ENCODE measurements around the gene CDX2. TPM values are rescaled to one million over a fixed set of nuclear protein-coding genes. Genes with fewer than 3 reads are reported as not detected.

The CDX2 gene
- total RNA-seq, 1 experiment from 2014 or later, result 5.1 TPM

DNA sequence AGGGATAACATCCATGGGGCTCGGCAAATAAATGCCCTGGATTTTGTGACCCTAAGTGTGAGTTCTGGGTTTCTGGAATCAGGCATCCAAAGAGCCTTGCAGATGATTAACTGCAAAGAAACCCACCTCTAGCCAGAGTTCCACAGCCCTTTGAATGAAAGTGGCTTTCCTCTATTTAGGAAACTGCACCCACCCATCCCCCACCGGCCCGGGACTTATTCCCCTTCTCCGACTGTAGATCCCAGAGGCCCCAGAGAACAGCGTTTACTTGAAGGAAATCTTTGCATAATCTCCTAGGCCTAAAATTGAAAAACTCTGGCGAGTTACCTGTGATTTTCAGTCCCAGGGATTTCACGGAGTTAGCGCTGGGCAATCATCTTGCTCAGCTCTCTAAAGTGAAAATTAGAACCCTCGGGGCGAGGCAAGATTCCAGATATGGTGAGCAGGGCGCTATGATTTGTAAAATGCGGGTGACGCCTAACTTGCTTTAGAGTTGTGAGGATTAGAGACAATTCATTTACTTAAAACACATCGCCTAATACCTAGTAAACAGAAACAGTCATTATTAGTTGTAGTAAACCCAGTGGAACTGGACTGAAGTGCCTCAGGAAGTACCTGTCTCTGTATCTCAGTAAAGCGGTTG lies 10.0 kb upstream of the CDX2 start:
- DNase-seq (ENCODE audit: low read depth, low spot score) (no peak), ATAC-seq (no peak)
- in situ Hi-C loops (cut with HindIII; ENCODE audit: low pct_unique_long_range_greater_than_20kb, low sequenced_read_pairs) (no loop called here), intact Hi-C loops (cut with micrococcal nuclease; ENCODE audit: unreplicated experiment) (no loop called here)
- no peaks in the 10 kb centered on the region for H3K27me3 ChIP-seq (ENCODE audit: control insufficient read depth, insufficient read depth, low read length)
- H3K4me1 ChIP-seq (ENCODE audit: control insufficient read depth, insufficient read depth, low read length), result no peaks in the 10 kb centered on the region
- ChIA-PET CTCF (no interaction called here), POLR2A (no interaction called here)
- BruUV-seq (replicated peaks), result no TSS peak
- H3K27ac ChIP-seq (ENCODE audit: low read length), result no peak overlapping the region
- H3K36me3 ChIP-seq (ENCODE audit: control insufficient read depth, insufficient read depth, low read length), result no peaks in the 10 kb centered on the region
- no peaks in the 10 kb centered on the region for H3K9me3 ChIP-seq (ENCODE audit: control insufficient read depth, insufficient read depth, low read depth, low read length)
- no peak for TF ChIP-seq TCF7L2 (IDR thresholded peaks at IDR 0.05; ENCODE audit: low read depth, low read length)
- TF ChIP-seq, protein P1, sequence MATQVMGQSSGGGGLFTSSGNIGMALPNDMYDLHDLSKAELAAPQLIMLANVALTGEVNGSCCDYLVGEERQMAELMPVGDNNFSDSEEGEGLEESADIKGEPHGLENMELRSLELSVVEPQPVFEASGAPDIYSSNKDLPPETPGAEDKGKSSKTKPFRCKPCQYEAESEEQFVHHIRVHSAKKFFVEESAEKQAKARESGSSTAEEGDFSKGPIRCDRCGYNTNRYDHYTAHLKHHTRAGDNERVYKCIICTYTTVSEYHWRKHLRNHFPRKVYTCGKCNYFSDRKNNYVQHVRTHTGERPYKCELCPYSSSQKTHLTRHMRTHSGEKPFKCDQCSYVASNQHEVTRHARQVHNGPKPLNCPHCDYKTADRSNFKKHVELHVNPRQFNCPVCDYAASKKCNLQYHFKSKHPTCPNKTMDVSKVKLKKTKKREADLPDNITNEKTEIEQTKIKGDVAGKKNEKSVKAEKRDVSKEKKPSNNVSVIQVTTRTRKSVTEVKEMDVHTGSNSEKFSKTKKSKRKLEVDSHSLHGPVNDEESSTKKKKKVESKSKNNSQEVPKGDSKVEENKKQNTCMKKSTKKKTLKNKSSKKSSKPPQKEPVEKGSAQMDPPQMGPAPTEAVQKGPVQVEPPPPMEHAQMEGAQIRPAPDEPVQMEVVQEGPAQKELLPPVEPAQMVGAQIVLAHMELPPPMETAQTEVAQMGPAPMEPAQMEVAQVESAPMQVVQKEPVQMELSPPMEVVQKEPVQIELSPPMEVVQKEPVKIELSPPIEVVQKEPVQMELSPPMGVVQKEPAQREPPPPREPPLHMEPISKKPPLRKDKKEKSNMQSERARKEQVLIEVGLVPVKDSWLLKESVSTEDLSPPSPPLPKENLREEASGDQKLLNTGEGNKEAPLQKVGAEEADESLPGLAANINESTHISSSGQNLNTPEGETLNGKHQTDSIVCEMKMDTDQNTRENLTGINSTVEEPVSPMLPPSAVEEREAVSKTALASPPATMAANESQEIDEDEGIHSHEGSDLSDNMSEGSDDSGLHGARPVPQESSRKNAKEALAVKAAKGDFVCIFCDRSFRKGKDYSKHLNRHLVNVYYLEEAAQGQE (IDR thresholded peaks at IDR 0.05; ENCODE audit: insufficient read depth in 1 of 2, low read depth in 2 of 2, low read length in 1 of 2), result no peak
- no peak overlapping the region for H3K4me3 ChIP-seq (ENCODE audit: low read depth in 2 of 2, low read length in 2 of 2)

DNA sequence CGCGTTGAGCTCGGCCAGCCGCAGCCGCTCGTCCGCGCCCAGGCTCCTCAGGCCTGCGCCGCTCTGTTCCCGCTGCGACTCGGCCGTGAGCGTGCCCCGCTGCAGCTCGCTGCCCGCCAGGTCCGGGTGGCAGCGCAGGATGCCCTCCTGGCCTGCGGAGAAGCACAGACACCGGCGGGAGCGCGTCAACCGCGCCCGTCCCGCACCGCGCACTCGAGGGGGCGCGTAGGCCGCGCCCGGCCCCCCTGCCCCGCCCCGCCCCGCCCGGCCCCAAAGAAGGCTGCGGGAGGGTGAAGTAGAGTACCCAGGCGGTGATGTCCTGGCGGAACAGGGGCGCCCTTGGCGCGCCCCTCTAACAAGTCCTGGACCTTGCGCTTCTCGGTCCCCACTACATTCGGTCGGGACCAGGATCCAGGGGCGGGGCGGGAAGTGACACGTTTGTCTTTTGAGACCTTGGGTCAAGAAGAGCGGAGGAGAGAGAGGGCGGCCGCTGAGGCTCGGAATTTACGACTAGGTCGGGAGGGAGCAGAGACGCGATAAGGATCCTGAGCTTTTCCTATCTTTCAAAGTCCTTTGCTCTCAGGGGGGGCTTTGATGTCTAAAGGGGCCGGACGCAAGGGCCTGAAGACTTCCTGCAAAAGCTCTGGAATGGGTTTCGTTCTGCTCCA lies 9.3 kb upstream of the CDX2 start:
- BruUV-seq (replicated peaks), result no TSS peak
- Histone ChIP-seq H3K9me3 (ENCODE audit: control insufficient read depth, insufficient read depth, low read depth, low read length) (no peaks in the 10 kb centered on the region), H3K4me1 (ENCODE audit: control insufficient read depth, insufficient read depth, low read length) (no peaks in the 10 kb centered on the region), H3K27me3 (ENCODE audit: control insufficient read depth, insufficient read depth, low read length) (no peaks in the 10 kb centered on the region), H3K27ac (ENCODE audit: low read length) (no peak overlapping the region), H3K36me3 (ENCODE audit: control insufficient read depth, insufficient read depth, low read length) (no peaks in the 10 kb centered on the region), H3K4me3 (ENCODE audit: low read depth in 2 of 2, low read length in 2 of 2) (peak overlapping the region; percentile 8 to 25; a peak in 1 of 4 replicates)
- intact Hi-C loops (cut with micrococcal nuclease; ENCODE audit: unreplicated experiment), result no loop called here
- ATAC-seq (peak; percentile 72; the same call in 1 of the 2 replicates), DNase-seq (ENCODE audit: low read depth, low spot score) (no peak)
- in situ Hi-C loops (cut with HindIII; ENCODE audit: low pct_unique_long_range_greater_than_20kb, low sequenced_read_pairs), result no loop called here
- no peak for TF ChIP-seq TCF7L2 (IDR thresholded peaks at IDR 0.05; ENCODE audit: low read depth, low read length)
- ChIA-PET CTCF (no interaction called here), POLR2A (interaction anchor here (0.6 kb wide), 1 partner anchor 816 kb away, joined by 3 read pairs; no protein-coding TSS in a partner anchor)

DNA sequence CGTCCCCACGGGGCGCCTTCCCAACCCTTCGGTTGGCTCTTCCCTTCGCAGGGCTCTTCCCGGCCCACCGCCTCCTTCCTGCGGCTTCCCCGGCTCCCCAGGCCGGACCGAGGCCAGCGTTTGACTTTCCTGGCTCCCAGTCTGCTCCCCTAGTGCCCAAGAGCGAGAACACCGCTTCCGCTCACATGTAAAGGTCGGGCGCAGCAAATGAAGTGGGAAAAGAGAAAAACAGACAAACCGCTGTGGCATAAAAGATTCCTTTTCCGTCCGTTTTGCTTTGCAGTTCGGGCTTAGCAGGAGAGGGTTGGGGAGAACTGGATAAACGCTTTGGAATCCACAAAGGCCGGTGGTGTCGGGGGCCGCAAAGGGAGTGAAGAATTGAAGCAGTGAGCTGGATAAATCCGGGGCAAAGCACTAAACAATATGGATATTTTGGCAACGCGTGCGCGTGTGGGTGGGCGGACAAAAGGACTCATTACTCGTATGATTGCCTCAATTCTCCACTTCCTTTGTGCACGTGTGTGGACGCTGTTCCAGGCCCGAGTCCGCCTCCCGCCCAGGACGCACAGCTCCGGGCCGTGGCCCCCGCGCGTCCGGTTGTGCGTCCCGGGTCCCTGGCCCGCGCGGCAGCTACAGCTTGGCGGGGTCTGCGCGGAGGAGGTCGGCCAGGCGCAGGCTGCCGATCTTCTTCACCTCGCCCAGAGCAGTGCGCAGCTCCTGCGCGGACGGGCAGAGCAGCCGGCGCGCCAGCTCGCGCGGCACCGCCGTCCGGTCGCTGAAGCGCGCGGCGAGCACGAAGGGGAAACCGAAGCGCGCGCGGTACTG lies 8.6 kb upstream of the CDX2 start:
- no TSS peak for BruUV-seq (replicated peaks)
- TF ChIP-seq POLR2AphosphoS5 (IDR thresholded peaks at IDR 0.05; ENCODE audit: low read depth, low read length) (no peak), TCF7L2 (IDR thresholded peaks at IDR 0.05; ENCODE audit: low read depth, low read length) (no peak), SIN3A (IDR thresholded peaks at IDR 0.05; ENCODE audit: borderline replicate concordance, insufficient read depth, low read depth, low read length) (no peak)
- TF ChIP-seq, protein P2, sequence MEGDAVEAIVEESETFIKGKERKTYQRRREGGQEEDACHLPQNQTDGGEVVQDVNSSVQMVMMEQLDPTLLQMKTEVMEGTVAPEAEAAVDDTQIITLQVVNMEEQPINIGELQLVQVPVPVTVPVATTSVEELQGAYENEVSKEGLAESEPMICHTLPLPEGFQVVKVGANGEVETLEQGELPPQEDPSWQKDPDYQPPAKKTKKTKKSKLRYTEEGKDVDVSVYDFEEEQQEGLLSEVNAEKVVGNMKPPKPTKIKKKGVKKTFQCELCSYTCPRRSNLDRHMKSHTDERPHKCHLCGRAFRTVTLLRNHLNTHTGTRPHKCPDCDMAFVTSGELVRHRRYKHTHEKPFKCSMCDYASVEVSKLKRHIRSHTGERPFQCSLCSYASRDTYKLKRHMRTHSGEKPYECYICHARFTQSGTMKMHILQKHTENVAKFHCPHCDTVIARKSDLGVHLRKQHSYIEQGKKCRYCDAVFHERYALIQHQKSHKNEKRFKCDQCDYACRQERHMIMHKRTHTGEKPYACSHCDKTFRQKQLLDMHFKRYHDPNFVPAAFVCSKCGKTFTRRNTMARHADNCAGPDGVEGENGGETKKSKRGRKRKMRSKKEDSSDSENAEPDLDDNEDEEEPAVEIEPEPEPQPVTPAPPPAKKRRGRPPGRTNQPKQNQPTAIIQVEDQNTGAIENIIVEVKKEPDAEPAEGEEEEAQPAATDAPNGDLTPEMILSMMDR (IDR thresholded peaks at IDR 0.05), result no peak
- TF ChIP-seq, protein P1 (IDR thresholded peaks at IDR 0.05; ENCODE audit: insufficient read depth in 1 of 2, low read depth in 2 of 2, low read length in 1 of 2), result no peak
- in situ Hi-C loops (cut with HindIII; ENCODE audit: low pct_unique_long_range_greater_than_20kb, low sequenced_read_pairs) (no loop called here), intact Hi-C loops (cut with micrococcal nuclease; ENCODE audit: unreplicated experiment) (no loop called here)
- Histone ChIP-seq H3K27me3 (ENCODE audit: control insufficient read depth, insufficient read depth, low read length) (no peaks in the 10 kb centered on the region), H3K9me3 (ENCODE audit: control insufficient read depth, insufficient read depth, low read depth, low read length) (no peaks in the 10 kb centered on the region), H3K4me3 (ENCODE audit: low read depth in 2 of 2, low read length in 2 of 2) (peak overlapping the region in 1 of 2 experiments; percentile 25; a peak in 1 of 4 replicates), H3K36me3 (ENCODE audit: control insufficient read depth, insufficient read depth, low read length) (no peaks in the 10 kb centered on the region), H3K27ac (ENCODE audit: low read length) (no peak overlapping the region), H3K4me1 (ENCODE audit: control insufficient read depth, insufficient read depth, low read length) (no peaks in the 10 kb centered on the region)
- ChIA-PET POLR2A (interaction anchor here (0.6 to 0.7 kb wide), 2 partner anchors 20 to 815 kb away, joined by 3 read pairs; no protein-coding TSS in a partner anchor), CTCF (no interaction called here)
- ATAC-seq (no peak; the same call in 1 of the 2 replicates), DNase-seq (ENCODE audit: low read depth, low spot score) (no peak)
